ENCODE measurements around the gene SPAG7.

Gene SPAG7

GRCh38 chr17:4974115-4974670 lies 6.6 kb upstream of the SPAG7 start:
- DNase-seq (ENCODE audit: low read depth in 2 of 2) = no peak

- no peak for DNase-seq (ENCODE audit: low read depth in 2 of 2)
Measured at GRCh38 chr17:4973256-4974114, 5.9 kb upstream of the SPAG7 start.

DNA sequence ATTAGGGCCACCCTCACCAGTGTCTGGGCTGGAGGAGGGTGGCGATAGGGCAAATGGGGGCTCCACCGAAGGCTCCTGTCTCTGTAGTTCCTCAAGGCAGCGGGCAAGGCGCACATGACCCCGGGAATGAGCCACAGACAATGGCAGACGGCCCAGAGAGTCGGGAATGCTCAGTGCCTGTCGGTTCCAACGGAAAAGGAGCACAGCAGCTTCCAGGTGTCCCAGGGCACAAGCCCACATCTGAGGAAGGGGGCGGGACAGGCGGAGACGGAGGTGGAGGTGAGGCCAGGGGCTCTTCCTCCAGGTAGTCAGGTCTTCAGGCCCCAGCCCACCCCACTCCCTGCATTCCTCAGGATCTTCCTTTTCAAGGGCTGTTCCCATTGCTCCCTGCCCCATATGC lies 5.1 kb upstream of the SPAG7 start:
- DNase-seq (ENCODE audit: low read depth in 2 of 2) = no peak

DNA sequence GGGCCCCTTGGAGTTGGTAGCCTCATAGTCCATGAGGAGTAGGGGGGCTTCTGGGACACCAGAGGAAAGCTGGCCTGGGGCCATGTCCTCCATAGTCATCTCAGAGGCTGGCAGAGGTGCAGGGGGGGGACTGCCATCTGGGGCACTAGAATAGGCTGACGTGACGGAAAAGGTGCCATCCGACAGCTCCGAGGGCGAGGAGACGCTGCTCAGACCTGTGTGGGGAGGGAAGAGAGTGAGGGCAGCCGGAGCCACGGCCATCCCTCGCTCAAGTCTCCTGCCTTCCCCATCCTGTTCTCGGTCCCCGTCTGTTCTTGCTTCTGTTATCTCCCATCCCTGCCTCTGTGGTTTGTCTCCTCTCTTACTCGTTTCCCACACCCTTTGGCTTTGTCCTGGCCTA lies 4.7 kb upstream of the SPAG7 start:
- DNase-seq (ENCODE audit: low read depth in 2 of 2) = no peak

DNA sequence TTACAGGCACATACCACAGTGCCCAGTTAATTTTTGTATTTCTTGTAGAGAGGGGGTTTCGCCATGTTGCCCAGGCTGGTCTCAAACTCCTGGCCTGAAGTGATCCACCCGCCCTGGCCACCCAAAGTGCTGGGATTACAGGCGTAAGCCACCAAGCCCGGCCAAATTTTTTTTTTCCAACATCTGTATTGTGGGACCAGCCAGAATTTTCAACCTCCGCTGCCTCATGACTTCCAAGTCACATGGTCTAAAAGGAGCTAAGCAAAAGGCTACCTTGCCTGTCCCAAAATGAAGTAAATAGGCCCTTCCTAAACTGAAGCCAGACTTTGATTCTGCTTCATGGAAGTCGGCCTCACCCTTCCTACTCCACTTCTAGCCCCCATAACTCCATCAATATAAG lies 4.2 kb upstream of the SPAG7 start:
- DNase-seq (ENCODE audit: low read depth in 2 of 2) = no peak

- no peak for DNase-seq (ENCODE audit: low read depth in 2 of 2)
Measured at GRCh38 chr17:4970273-4970672, 2.7 kb upstream of the SPAG7 start.

- DNase-seq (ENCODE audit: low read depth in 2 of 2) = no peak
Measured at GRCh38 chr17:4969551-4970173, 2.0 kb upstream of the SPAG7 start.

DNA sequence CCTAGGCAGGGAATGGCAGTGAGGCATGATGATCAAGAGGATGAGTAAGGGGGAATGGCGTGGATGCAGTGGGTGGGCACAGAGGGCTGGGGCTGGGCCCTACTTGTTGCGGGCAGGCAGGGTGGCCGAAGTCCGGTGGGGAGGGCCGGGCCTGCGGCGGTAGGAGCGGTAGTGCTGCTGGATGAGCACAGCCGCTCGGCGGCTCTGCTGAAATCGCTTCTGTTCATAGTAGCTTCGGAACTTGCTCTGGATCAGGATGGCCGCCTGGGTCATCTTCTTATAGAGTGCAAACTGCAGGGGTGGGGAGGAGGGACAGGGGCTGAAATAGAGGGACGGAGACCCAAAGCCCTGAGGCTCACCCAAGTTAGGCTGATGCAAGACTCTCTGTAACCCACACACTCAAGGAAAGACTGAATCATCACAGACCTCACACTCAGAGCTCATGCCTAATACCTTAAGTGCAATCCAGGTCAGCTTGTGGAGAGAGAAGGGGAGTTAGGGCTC lies 1.5 kb upstream of the SPAG7 start:
- peak in 1 of 2 experiments; percentile 54 for DNase-seq (ENCODE audit: low read depth in 2 of 2)

DNA sequence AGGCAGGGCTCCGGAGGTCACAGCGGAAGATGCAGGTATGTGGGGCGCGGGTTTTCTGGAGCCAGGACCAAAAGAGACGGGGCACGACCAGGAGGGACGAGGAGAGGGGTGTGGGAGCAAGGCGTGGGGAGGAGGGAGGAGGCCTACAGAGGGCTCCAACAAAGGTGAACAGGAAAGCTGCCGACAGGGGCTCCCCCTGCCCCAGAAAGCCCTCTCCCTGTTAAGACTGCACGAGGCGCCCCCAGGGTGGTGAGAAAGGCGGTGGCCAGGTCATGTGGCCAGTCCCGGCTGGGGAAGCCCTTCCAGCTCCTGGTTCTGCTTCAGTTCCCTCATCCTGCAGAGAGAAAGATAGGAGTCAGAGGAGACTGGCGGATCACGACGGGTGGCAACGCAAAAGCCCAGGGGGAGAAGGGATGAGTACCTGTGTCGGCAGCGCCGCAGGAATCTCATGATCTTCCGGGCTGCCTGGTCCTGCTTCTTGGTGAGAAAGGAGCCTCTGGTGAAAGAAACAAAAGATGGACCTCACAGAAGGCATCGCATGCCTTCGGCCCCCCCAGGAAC lies 949 bp upstream of the SPAG7 start:
- DNase-seq (ENCODE audit: low read depth in 2 of 2) = no peak

DNA sequence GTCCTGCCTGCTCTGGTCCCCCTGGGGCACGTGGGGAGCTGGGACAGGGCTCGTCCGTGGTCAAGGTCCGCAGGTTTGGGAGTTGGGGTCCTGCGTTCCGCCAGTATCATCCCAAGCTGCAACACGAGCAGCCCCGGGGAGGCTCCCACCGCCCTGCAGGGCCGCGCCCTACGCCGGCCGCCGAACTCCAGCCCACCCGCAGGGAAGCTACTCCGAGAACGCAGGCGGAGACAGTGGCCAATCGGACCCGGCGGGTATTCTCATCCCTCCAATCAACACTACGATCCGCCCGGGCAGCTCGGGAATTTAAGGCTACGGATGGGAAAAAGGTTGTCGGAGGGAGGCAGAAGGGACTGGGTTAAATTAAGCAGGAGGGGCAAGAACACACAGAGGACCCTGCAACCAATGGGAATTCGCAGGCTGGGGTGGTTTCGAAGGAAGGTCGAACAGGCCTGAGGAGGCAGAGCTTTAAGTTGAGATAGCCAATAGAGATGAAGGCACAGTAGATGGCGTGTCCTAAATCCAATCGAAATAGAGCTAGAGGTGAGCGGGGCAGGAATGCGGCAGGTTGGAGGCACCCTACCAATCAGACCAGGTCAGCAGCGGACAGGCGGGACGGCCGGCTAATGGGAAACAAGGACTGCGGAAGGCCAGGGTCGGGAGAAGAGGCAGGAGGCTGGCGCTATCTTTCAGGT lies 626 bp downstream of the SPAG7 start:
- peak; percentile 89 to 90 for DNase-seq (ENCODE audit: low read depth in 2 of 2)

GRCh38 chr17:4965311-4965986 lies 2.2 kb downstream of the SPAG7 start:
- DNase-seq (ENCODE audit: low read depth in 2 of 2) = no peak

GRCh38 chr17:4960279-4960922 lies 7.2 kb downstream of the SPAG7 start:
- no peak for DNase-seq (ENCODE audit: low read depth in 2 of 2)

DNA sequence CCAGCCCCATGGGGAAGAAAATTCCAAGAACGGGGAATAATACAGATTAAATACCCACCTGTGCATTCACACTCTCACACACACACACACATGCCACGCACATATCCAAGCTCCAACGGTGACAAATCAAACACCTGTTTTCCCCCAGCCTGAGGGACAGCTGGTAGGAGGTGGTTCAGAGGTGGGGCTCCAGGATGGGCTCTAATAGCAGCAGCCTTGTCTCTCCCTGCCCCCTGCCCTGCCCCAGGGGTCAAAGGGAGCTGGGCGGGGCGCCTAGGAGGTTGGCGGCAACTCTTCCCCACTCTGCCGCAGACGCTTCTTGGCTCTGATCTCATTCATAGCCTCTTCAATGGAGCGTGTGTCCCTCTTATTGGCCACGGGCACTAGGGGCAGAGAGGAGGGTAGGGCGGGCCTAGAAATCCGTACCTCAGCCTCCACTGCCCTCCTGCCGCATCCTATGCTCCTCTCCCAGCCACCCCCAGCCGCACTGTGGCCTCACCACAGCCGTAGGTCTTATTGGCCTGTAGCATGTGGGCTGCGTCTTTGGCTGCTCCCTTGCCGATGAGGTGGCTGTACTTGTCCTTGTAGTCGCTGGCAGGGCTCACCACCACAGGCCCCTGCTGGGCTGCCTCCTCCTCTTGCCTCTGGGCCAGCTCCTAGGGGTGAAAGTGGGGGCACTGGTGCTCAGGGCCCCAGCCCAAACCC lies 8.2 kb downstream of the SPAG7 start:
- DNase-seq (ENCODE audit: low read depth in 2 of 2) = no peak

DNA sequence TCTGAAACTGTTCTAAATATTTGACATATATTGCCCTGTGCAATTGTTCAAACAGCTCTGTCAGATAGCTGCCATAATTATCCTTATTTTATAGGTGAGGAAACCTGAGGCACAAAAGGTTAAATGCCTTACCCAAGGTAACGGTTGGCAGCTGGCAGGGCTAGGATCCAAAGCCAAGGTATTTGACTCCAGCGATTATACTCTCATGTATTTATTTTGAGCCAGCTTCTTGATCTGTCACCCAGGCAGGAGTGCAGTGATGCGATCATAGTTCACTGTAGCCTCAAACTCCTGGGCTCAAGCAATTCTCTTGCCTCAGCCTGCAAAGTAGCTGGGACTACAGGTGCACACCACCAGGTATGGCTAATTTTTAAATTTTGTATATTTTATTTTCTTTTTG lies 9.5 kb downstream of the SPAG7 start:
- no peak for DNase-seq (ENCODE audit: low read depth in 2 of 2)

- DNase-seq (ENCODE audit: low read depth in 2 of 2) = no peak
Measured at GRCh38 chr17:4956493-4957061, 11.0 kb downstream of the SPAG7 start.

- DNase-seq (ENCODE audit: low read depth in 2 of 2) = no peak
Measured at GRCh38 chr17:4955091-4955490, 12.5 kb downstream of the SPAG7 start.

GRCh38 chr17:4953451-4953961 lies 14.1 kb downstream of the SPAG7 start:
- no peak for DNase-seq (ENCODE audit: low read depth in 2 of 2)

GRCh38 chr17:4951486-4951885 lies 16.1 kb downstream of the SPAG7 start:
- DNase-seq (ENCODE audit: low read depth in 2 of 2) = no peak

- DNase-seq (ENCODE audit: low read depth in 2 of 2) = no peak
Measured at GRCh38 chr17:4950746-4951204, 16.8 kb downstream of the SPAG7 start, which contains the start of gene ENO3. ENO3 (plus strand) TSS chr17:4951119; CDS start chr17:4951830, 711 bp downstream.
